GM19463 (cell line): ENCODE measurements around the gene AOC3.
"Not testable (repeated sequence)": the region's sequence is repeated elsewhere in the genome, so short reads cannot be mapped to it uniquely, and the experiment has no call there.

Experiments used
- ATAC-seq: cut with Tn5 transposase; IDR thresholded peaks from one replicate; pipeline ENCODE4 v1.9.1; 2021; ENCODE audit warnings: mild to moderate bottlenecking, moderate library complexity; ENCODE audit not compliant: unreplicated experiment

The AOC3 gene

DNA sequence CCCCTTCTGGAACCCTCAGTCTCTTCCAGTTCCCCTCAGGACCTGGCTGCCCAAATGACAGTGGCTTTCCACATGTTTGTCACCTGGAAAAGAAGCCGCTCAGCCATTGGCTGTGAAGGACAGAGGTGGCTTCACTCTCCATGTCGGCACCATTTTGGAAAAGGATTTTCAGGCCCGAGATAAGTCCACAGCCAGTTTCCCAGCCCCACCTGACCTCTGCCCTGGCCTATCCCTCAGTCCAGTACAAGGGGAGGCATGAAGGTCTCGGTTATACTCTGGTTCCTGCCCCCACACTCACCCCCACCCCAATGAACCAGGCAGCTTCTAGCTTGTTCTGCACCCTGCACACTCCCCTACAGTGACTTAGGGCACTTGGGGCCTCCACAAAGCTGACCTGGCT, 15.2 kb downstream of the AOC3 start:
- no peak for ATAC-seq

GRCh38 chr17:42866631-42867575, 15.9 kb downstream of the AOC3 start:
- no peak for ATAC-seq

- ATAC-seq: not testable (repeated sequence)
These were observed 16.8 kb downstream of the AOC3 start for GRCh38 chr17:42867694-42868261.

GRCh38 chr17:42868338-42868737, 17.3 kb downstream of the AOC3 start:
- ATAC-seq: no peak

- no peak for ATAC-seq
These were observed 20.6 kb downstream of the AOC3 start for GRCh38 chr17:42871647-42872046.

- no peak for ATAC-seq
These were observed 21.4 kb downstream of the AOC3 start for GRCh38 chr17:42872251-42872965.

DNA sequence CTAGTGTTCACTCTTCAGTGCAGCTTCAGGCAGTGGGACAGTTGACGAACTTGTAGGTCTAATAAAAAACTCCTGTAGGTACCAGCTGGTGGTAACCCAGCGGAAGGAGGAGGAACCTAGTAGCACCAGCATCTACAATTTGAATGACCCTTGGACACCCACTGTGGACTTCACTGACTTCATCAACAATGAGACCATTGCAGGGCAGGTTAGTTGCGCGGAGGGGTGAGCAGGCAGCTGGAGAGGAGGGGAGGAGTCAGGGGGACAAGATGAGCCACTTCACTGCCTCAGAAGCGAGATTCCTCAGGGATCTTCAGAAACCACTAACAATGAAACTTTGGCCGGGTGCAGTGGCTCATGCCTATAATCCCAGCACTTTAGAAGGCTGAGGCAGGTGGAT, 22.3 kb downstream of the AOC3 start:
- no peak for ATAC-seq

DNA sequence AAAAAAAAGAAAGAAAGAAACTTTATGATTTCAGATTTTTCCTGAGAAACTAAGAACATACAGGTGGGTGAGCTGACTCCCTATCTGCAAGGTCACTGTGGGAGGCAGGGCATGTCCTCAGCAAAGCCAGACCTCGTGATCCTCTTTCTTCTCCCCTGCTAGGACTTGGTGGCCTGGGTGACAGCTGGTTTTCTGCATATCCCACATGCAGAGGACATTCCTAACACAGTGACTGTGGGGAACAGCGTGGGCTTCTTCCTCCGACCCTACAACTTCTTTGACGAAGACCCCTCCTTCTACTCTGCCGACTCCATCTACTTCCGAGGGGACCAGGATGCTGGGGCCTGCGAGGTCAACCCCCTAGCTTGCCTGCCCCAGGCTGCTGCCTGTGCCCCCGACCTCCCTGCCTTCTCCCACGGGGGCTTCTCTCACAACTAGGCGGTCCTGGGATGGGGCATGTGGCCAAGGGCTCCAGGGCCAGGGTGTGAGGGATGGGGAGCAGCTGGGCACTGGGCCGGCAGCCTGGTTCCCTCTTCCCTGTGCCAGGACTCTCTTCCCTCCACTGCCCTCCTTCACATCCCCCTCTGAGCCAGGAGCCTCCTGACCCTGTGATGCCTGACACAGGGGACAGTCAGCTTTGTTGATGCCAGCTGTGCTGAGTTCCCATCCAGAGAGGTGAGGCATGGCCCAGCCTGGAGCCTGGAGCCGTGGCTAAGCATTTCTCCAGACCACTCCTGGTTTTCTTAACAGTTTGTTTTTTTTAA, 23.1 kb downstream of the AOC3 start:
- ATAC-seq: not testable (repeated sequence)

DNA sequence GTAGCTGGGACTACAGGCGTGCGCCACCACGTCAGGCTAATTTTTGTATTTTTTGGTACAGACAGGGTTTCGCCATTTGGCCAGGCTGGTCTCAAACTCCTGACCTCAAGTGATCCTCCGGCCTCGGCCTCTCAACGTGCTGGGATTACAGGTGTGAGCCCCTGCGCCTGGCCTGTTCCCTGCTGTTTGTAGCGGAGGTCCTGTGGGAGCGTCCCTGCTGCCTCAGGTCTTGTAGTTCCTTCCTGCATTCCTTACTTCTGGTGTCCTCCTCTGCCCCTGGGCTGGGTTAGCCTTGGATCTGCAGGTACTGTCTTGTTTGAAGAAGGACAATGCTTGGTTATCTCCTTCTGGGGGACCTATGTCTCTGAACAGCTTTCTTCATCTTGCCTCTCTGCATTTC, 26.0 kb downstream of the AOC3 start:
- ATAC-seq: no peak

- ATAC-seq: no peak
These were observed 27.3 kb downstream of the AOC3 start for GRCh38 chr17:42878123-42878880.

DNA sequence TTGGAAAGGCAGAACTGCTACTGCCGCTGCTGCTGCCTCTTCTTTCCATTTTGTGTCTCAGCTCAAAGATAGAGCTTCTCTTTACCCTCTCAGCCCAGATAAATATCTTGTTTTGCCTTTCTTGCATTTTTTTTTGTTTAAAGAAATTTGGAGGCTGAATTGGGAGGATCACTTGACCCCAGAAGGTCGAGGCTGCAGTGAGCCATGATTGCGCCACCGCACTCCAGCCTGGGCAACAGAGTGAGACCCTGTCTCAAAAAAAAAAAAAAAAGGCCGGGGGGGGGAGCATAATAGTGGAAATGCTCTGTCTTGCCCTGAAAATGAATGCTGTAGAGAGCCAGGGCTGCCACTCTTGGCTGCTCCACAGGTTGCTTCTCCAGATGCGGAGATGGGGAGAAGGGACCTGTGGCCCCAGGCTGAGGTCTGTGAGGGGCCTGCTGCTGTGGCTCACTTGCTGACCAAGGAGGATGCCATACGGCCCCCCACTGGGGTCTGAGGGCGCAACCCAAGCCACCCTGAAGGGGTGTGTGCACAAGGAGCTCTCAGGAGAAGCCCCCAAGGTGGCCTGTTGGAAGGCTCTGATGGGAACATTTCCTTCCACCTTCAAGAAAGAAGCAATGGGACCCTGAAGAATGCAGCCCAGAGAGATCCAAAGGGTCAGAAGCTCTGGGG, 28.1 kb downstream of the AOC3 start:
- no peak for ATAC-seq

DNA sequence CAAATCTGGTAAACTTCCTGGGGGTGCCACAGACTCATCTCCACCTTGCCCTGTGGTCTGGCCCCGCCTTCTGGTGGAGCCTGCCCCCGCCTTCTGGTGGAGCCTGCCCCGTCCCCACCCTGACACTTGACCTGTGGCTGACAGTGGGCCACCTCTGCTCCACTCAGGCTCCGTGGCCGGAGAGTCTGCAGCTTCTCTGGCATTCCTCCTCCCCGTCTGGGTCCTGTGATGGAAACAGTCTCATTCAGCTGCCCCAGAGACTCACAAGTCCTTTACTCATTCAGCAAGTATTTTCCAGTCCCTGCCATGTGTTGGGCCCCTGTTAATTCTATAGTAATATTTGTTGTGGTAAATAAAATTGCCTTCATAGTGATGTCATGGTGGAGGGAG, 28.6 kb downstream of the AOC3 start:
- ATAC-seq: no peak

- no peak for ATAC-seq
These were observed 29.8 kb downstream of the AOC3 start for GRCh38 chr17:42880776-42881310.

- not testable (repeated sequence) for ATAC-seq
These were observed 30.7 kb downstream of the AOC3 start for GRCh38 chr17:42881706-42882105.

DNA sequence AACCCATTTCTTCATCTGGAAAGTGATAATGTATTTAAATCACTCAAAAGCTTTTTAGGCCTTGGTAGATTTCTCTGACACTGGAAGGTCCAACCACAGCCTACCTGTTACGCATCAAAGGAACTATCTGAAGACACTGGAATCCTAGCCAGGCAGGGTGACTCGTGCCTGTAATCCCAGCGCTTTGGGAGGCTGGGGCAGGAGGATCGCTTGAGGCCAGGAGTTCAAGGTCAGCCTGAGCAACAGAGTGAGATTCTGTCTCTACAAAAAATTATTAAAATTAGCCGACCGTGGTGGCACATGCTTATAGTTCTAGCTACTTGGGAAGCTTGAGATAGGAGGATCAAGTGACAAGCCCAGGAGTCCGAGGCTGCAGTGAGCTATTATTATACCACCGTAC, 31.2 kb downstream of the AOC3 start:
- no peak for ATAC-seq

DNA sequence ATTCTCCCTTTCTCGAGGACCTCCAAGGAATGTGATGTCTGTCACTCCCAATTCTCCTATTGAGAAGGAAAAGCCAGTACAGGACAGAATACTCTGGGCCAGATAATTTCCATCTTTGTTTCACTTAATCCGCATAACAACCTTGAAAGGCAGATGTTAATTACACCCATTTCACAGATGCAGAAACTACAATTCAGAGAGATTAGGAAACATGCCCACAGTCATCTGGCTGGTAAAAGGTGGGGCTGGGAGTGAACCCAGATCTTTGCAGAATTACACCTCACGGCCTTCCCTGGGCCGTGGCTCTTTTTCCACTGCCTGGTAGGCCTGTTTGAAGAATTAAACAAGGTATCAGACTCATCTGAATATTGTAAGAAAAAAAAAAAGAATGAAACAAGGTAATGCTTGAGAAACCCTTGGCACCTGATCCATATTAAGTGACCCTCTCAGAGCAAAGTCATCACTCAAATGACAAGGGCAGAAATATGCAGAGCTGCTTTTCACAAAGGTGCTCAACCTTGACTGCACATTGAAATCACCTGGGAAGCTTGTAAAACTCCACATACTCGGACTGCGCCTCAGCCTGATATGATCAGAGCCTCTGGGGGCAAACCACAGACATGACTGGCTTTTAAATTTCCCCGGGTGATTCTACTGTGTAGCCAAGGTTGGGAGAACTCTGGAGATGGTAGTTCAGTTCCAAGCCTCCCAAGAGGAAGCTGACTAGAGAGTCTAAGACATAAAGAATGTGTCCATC, 33.0 kb downstream of the AOC3 start:
- no peak for ATAC-seq

DNA sequence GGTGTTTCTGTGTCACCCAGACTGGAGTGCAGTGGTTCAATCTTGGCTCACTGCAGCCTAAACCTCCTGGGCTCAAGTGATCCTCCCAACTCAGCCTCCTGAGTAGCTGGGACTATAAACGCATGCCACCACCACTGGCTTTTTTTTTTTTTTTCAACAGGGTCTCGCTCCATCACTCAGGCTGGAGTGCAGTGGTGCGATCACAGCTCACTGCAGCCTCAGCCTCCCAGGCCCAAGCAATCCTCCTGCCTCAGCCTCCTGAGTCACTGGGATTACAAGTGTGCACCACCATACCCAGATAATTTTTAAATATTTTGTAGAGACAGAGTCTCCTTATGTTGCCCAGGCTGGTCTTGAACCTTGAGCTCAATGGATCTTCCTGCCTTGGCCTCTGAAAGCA, 34.8 kb downstream of the AOC3 start:
- not testable (repeated sequence) for ATAC-seq

GRCh38 chr17:42886283-42887176, 35.5 kb downstream of the AOC3 start:
- ATAC-seq: no peak
